Stimulated activated CD8-positive, alpha-beta memory T cell treated with anti-CD3 and anti-CD28 coated beads, Interleukin-15, amount 100 ng/mL, for 4 hours (primary cell): Measurements from ENCODE around the gene SEC61A1.

Experiments used
- DNase-seq, 2 donors: peaks; one replicate each; pipeline ENCODE4 v3.0.0-alpha.2; 2020; ENCODE audit warnings: low read depth in 2 of 2

The SEC61A1 gene

DNA sequence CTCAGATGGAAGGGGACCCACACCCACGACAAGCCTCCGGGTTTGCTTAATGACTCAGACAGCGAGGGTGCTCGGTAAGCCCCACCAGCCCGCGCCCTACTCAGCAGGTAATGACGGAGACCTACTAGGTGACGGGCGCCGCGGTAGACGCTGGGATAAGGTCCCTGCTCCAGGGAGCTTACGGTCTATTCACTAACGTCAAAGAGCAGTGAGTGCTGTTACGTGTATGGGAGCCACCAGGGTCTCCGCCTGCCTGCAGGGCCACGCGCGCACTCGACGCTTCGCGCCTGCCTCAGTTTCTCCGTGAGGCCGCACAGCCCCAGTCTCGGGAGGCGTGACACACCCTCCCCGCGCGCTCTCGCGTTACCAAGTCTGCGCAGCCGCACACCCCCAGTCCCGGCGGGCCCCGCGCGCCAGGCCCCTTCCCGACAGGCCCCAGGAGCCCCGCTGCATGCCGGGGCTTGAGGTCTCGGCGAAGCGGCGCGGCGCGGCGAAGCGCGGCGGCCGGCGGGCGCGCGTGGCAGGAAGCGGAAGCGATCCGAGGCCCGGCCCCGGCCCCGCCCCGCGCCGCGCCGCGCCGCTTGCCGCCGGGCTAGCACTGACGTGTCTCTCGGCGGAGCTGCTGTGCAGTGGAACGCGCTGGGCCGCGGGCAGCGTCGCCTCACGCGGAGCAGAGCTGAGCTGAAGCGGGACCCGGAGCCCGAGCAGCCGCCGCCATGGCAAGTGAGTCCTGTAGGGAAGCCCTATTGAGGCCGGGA lies at the start of gene SEC61A1:
Gene SEC61A1 (plus strand): TSS at position 601 of the 758 bp plus-strand sequence. CDS start 116 bp downstream, at position 717.
- peak; percentile 90 to 95 for DNase-seq

DNA sequence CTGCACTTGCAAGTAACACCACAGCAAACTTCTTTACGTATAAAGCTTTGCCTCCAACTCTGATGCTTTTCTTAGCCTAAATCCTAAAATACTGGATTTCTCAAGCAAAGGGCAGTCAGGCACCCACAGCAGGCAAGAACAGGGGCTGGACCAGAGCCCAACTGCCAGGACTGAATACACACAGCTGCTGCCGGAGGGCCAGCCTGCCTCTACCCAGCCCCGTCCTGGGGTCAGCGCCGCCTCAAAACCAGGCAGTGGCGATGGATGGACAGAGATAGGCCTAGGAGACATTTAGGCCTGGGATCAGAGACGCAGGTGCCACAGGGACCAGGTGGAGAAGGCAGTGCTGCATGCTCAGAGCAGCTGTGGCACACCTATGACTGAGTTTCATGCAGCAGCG lies 47.6 kb upstream of the SEC61A1 start:
- DNase-seq, result no peak

- no peak for DNase-seq
Observed at GRCh38 chr3:128006061-128007032, 45.9 kb upstream of the SEC61A1 start.

DNA sequence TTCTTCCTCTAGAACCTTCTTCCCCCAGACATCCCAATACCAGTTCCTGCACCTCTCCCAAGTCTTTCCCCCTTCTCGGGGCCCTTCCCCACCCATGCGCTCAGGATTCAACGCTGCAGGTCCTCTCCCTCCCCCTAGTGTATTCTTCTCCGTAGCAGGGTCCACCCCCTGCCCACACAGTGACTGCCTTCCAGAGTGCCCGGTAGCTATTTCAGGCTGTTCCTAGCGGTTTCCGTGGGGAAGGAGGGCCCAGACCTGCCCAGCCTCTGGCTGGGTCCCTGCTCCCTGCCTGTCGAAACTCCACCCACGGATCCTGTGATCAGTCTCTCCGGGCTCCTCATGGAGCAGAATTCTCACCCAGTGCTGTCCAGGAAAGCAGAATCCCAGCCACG lies 45.2 kb upstream of the SEC61A1 start:
- DNase-seq, result no peak

GRCh38 chr3:128009952-128010846 lies 42.0 kb upstream of the SEC61A1 start:
- DNase-seq, result no peak

DNA sequence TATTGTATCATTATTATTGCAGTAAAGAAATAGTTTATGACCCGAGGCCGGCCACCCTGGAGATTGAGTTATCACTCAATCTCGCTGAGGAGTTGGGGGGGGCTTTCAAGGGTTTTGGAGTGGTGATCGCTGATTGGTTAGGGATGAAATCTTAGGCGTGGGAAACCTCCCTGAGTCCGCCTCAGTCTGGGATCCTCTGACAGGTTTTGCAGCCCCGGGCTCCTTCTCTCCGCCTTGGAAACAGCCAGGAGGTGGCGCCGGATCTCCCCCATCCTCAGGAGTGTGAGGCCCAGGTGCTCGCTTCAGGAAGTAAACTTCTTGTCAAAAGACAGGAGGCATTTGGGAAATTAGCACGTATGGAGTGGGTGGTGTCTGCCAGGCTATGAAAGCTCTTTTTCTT lies 41.1 kb upstream of the SEC61A1 start:
- DNase-seq, result no peak

- DNase-seq, result no peak
Observed at GRCh38 chr3:128012050-128012449, 40.2 kb upstream of the SEC61A1 start.

DNA sequence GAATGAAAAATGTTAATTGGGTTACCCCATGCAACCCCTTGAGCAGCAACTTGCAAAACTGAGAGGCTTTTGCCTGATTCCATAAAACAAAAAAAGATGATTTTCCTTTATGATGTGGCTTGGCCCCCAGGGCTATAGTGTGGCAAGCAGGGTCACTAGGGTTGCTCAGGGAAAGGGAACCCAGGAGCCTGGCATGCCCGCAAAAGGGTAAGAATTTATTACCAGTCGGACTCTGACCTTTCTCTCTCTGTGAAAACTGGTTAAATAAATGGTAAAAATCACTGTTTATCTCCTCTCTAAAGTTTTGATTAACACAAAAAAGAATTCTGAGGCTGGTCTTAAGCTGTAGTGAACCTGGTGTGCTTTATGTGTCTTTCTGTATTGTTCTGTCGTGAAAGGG lies 37.7 kb upstream of the SEC61A1 start:
- no peak for DNase-seq

- no peak for DNase-seq
Observed at GRCh38 chr3:128016502-128016901, 35.7 kb upstream of the SEC61A1 start.

DNA sequence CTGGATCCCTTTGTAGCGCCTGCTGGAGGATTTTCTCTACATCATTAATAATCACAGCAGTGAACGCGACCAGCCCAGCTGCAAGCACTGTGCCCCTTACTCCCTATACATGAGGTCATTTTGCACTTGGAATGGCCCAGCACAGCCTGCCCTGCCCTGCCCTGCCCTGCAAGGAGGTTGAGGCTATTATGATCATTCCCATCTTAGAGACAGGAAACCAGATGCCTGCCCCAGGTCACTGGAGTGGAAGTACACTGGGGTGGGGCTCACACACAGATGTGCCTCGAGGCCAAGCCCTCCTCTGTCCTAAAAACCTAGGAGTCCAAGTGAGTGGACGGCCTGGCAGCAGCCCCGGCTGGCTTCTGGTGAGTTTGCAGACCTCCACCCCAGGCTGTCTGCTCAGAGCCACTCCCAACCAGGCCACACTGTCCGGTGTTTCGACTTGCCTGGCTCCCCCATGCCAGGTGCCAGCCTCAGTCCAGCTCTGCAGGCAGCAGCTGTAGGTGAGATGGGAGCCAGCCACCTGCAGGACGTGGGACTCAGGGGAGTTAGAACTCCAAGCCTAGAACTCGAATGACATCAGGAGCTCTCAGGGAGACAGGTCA lies 30.4 kb upstream of the SEC61A1 start:
- no peak for DNase-seq

DNA sequence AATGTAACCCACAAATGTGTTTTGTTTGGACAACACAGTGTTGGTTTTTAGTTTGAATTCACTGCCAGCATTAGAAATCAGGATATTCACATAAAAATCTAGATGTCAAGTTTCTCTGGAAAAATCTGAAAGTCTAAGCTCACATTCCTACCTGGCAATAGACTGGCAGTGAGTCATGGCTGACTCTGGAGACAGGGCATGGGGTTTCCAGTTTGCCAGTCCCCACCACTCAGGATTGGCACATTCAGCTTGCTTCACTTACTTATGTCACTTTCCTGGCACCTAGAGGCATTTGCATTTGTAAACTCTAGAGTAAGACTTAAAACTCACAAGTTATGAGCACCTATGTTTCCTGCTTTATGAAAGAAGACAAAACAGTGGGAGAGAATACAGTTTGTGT lies 19.1 kb upstream of the SEC61A1 start:
- no peak for DNase-seq

DNA sequence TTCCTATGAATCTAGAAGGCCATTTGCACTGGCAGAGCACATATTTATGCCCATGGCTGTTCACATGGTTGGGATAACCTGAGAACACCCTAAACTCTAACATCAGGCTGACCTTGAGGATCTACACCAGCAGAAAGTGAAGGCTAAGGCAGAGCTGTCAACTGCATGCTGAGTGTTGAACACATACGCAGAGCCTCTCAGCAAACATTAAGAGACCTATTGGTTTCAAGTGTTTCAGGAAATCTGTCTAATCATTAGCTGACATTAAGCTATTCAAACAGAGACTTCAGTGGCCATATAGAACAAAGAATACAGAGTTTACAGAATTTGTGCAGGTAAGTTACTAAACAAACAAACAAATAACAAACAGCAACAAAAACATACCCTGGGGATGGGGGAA lies 16.1 kb upstream of the SEC61A1 start:
- DNase-seq, result no peak

DNA sequence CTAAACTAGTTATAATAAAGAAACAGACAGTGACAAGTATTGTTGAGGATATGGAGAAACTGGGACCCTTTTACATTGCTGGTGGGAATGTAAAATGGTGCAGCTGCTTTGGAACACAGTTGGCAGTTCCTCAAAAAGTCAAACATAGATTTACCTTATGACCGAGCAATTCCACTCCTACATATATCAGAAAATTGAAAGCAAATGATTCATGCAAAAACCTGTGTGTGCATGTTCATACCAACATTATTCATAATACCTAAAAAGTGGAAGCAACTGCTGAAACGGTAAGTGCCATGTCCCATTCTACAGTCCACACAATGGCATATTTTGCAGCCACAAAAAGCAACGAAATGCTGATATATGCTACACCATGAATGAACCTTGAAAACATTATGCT lies 12.2 kb upstream of the SEC61A1 start:
- no peak for DNase-seq

GRCh38 chr3:128040660-128041059 lies 11.6 kb upstream of the SEC61A1 start:
- no peak for DNase-seq

DNA sequence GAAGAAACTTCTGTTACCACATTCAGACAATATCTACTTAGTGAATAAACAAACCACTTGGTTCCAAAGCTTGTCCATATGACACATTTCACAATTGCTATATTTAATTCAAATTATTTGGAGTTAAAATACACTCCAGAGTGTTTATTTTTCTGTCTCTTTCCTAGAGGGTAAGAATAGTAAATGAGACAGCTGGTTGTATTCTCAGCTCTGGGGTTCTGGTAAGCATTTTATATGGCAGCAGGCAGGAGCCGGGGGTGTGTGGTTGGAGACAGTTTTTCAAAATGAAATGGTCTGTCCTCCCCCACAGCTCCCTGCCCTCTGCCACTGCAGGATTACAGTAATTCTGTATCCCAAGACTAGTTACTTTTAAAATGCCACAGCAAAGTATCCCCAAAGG lies 10.9 kb upstream of the SEC61A1 start:
- no peak for DNase-seq

GRCh38 chr3:128050597-128050996 lies 1.6 kb upstream of the SEC61A1 start:
- no peak for DNase-seq

- no peak for DNase-seq
Observed at GRCh38 chr3:128051459-128051836, 789 bp upstream of the SEC61A1 start.

GRCh38 chr3:128052595-128053351 lies 536 bp downstream of the SEC61A1 start:
- DNase-seq, result no peak

DNA sequence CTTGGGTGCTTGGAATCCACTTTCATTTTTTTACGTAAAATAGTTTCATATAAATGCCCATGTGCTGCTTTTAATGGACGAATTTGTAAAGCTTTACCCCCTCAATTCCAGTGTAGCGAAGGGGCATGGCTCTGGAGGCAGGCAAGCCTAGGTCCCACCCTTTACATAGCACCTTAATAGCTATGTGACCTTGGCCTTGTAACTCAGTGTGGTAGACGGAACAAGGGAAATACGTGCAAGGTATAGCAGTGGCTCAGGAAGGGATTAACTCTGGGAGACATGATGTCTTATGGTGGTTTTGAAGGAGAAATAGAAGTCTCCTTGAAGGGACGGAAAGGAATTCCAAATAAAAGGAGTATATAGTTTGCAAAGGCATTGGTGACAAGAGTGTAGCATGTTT lies 1.4 kb downstream of the SEC61A1 start:
- DNase-seq, result no peak

DNA sequence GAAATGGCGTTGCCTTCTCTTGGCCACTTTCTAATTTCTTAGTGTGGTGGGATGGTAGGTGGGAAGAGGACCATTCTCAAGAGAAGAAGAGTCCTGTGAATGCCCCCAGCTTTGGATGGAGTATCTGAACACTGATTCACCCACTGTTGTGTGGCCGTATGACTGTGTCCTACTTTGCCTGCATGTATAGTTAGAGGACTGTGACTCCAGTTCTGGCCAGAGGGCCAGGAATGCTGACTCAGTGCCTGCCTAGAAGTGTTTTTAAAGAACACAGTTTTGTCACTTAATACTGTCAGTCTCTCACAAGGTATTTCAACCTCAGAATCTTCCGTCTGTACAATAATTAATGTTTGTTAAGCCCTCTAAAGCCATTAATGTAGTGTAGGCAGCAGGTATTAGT lies 2.1 kb downstream of the SEC61A1 start:
- no peak for DNase-seq

DNA sequence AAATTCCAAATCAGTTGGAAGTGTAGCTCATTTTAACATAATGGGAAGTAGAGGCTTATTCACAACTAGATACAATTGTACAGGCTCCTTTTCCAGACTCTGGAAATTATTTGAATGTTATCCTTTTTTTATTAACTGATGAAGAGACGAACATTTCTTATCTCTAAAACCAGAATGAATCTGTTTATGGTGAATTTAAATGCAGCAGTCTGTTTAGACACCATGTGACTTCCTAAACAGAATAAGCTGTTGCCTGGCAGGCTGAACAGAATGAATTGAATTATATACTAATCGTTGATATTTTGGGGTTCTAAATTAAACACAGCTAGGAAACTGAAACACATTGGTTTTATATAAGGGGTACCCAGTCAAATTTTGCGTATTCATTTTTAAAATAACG lies 4.0 kb downstream of the SEC61A1 start:
- no peak for DNase-seq
